ENCODE results near the gene PCDHB9.
"Not testable (repeated sequence)": the region's sequence is repeated elsewhere in the genome, so short reads cannot be mapped to it uniquely, and the experiment has no call there.

PCDHB9 gene

DNA sequence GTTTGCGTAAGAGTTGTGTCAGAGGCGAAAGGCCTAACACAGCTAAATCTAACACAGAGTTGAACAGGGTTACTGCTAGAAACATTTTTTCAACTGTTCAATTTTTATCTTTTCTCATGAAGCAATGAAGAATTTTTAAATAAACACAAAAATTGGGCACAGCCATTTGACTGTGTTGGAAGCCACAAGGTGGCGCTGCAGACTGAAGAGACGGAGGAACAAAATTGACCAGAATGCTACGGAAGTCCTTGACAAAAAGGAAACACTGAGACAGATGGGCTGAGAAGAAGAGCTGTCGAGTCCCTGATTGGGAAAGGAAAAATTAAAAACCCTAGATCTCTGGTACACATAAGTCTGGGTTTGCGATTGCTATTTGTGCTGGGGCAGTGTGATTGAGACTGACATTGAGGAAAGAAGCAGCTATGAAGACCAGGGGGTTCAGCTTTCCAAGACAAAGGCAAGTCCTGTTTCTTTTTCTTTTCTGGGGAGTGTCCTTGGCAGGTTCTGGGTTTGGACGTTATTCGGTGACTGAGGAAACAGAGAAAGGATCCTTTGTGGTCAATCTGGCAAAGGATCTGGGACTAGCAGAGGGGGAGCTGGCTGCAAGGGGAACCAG, at the start of gene PCDHB9:
PCDHB9 (plus strand) TSS at position 265 of the 616 bp plus-strand sequence; CDS start at position 423, 158 bp downstream.
- peak; percentile 44 for DNase-seq

DNA sequence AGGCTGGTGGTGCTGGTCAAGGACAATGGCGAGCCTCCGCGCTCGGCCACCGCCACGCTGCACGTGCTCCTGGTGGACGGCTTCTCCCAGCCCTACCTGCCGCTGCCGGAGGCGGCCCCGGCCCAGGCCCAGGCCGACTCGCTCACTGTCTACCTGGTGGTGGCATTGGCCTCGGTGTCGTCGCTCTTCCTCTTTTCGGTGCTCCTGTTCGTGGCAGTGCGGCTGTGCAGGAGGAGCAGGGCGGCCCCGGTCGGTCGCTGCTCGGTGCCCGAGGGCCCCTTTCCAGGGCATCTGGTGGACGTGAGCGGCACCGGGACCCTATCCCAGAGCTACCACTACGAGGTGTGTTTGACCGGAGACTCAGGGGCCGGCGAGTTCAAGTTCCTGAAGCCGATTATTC, 49.6 kb upstream of the PCDHB9 start:
- not testable (repeated sequence) for DNase-seq

DNA sequence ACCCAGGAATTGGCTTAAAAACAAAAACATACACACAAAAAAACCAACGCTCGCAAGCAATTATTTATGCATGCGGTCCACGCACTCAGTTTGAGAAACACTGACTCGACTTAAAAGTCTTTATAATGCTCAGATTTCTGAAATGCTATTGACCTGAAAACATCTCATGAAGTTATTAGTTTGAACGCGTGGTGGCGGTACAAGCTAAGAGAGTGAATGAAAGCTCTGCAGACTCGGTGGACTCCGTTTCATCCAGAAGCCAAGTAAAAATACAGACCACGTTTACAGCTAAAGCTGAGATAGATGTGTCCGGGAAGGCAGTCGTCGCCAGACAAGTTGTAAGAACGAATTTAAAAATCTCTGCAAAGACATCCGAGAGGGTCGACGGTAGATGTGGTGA, 37.1 kb upstream of the PCDHB9 start, which contains the start of gene PCDHB6:
PCDHB6 (plus strand) TSS at position 246 of the 400 bp plus-strand sequence. CDS start 201 bp downstream, outside the sequence.
- no peak for DNase-seq

DNA sequence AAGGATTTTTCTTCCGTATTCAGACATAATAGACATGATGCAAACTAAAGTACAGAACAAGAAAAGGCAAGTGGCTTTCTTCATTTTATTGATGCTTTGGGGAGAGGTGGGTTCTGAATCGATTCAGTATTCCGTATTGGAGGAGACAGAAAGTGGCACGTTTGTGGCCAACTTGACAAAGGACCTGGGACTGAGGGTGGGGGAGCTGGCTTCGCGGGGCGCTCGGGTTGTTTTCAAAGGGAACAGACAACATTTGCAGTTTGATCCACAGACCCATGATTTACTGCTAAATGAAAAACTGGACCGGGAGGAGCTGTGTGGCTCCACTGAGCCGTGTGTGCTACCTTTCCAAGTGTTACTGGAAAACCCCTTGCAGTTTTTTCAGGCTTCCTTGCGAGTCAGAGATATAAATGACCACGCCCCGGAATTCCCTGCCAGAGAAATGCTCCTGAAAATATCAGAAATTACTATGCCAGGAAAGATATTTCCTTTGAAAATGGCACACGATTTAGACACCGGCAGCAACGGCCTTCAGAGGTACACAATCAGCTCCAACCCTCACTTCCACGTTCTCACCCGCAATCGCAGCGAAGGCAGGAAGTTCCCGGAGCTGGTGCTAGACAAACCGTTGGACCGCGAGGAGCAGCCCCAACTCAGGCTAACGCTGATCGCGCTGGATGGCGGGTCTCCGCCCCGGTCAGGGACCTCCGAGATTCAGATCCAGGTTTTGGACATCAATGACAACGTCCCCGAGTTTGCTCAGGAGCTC, 36.6 kb upstream of the PCDHB9 start:
- no peak for DNase-seq

DNA sequence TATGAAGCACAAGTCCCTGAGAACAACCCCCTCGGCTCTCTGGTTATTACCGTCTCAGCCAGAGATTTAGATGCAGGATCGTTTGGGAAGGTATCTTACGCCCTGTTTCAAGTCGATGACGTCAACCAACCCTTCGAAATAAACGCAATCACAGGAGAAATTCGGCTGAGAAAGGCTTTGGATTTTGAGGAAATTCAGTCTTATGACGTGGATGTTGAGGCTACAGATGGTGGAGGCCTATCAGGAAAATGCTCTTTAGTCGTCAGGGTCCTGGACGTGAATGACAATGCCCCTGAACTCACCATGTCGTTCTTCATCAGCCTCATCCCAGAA, 36.0 kb upstream of the PCDHB9 start:
- no peak for DNase-seq

DNA sequence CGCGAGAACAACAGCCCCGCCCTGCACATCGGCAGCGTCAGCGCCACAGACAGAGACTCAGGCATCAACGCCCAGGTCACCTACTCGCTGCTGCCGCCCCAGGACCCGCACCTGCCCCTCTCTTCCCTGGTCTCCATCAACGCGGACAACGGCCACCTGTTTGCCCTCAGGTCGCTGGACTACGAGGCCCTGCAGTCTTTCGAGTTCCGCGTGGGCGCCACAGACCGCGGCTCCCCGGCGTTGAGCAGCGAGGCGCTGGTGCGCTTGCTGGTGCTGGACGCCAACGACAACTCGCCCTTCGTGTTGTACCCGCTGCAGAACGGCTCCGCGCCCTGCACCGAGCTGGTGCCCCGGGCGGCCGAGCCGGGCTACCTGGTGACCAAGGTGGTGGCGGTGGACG, 35.3 kb upstream of the PCDHB9 start:
- DNase-seq, result not testable (repeated sequence)

DNA sequence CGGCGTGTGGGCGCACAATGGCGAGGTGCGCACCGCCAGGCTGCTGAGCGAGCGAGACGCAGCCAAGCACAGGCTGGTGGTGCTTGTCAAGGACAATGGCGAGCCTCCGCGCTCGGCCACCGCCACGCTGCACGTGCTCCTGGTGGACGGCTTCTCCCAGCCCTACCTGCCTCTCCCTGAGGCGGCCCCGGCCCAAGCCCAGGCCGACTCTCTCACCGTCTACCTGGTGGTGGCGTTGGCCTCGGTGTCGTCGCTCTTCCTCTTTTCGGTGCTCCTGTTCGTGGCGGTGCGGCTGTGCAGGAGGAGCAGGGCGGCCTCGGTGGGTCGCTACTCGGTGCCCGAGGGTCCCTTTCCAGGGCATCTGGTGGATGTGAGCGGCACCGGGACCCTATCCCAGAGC, 34.9 kb upstream of the PCDHB9 start:
- DNase-seq, result not testable (repeated sequence)

DNA sequence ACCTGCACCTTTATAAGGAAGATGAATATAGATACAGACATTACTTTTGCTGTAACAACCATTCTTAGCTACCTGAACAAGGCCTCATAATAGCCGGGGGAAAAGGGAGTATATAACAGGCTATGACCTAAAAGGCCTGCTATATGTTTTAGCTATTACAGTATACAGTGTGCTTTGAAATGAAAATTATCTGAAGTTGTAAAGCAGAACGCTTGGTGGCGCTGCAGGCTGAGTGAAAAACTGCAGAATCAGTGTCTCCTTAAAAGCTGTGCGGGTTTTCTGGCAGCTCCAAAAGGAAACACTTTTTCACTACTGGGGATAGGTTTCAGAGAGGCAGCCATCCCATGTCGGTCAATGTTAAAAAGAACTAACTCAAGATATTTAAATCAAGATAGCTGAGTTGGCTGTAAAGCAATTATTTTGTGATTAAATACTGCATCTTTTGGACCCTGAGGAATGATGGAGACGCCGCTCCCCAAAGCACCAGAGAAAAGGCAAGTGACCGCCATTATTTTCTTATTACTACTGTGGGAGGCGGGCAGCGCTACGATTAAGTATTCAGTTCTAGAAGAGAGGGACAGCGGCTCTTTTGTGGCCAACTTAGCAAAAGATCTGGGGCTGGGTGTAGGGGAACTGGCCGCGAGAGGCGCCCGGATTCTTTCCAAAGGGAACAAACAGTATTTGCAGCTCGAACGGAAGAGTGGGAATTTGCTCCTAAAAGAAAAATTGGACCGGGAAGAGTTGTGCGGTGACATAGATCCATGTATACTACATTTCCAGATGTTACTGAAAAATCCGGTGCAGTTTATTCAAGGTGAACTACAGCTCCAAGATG, 31.2 kb upstream of the PCDHB9 start:
- no peak for DNase-seq

DNA sequence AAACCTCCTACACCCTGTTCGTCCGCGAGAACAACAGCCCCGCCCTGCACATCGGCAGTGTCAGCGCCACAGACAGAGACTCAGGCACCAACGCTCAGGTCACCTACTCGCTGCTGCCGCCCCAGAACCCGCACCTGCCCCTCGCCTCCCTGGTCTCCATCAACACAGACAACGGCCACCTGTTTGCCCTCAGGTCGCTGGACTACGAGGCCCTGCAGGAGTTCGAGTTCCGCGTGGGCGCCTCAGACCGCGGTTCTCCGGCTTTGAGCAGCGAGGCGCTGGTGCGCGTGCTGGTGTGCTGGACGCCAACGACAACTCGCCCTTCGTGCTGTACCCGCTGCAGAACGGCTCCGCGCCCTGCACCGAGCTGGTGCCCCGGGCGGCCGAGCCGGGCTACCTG, 29.6 kb upstream of the PCDHB9 start:
- DNase-seq, result not testable (repeated sequence)

DNA sequence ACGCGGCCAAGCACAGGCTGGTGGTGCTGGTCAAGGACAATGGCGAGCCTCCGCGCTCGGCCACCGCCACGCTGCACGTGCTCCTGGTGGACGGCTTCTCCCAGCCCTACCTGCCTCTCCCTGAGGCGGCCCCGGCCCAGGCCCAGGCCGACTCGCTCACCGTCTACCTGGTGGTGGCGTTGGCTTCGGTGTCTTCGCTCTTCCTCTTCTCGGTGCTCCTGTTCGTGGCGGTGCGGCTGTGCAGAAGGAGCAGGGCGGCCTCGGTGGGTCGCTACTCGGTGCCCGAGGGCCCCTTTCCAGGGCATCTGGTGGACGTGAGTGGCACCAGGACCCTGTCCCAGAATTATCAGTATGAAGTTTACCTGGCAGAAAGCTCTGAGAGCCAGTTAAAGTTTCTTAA, 29.1 kb upstream of the PCDHB9 start:
- not testable (repeated sequence) for DNase-seq

DNA sequence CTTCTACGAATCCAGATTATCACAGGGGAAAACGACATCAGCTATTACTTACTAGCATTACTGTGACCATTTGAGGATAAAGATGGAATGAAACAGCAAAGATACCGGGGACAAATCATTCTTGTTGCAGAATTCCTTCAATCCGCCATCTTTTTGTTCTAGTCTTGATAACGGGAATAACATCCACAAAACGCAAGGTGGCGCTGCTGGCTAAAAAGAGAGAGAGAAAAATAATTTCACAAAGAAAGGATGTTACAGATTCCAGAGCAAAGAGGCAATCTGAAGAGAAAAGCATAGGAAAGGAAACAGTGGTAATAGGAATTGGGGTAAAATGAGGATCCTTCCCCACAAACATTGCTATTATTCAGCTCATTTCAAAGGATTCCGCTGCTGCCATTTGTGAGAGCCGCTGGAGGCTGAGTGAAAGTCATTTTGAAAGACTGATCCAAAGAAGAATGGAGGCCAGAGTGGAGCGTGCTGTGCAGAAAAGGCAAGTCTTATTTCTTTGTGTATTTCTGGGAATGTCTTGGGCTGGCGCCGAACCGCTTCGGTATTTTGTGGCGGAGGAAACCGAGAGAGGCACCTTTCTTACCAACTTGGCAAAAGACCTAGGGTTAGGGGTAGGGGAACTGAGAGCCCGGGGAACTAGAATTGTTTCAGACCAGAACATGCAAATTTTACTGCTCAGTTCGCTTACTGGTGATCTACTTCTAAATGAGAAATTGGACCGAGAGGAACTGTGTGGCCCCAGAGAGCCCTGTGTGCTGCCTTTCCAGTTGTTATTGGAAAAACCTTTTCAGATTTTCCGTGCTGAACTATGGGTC, 14.4 kb upstream of the PCDHB9 start, which contains the start of gene PCDHB7:
PCDHB7 (plus strand) TSS at position 264 of the 824 bp plus-strand sequence; CDS start at position 456, 192 bp downstream.
- peak; percentile 18 for DNase-seq

DNA sequence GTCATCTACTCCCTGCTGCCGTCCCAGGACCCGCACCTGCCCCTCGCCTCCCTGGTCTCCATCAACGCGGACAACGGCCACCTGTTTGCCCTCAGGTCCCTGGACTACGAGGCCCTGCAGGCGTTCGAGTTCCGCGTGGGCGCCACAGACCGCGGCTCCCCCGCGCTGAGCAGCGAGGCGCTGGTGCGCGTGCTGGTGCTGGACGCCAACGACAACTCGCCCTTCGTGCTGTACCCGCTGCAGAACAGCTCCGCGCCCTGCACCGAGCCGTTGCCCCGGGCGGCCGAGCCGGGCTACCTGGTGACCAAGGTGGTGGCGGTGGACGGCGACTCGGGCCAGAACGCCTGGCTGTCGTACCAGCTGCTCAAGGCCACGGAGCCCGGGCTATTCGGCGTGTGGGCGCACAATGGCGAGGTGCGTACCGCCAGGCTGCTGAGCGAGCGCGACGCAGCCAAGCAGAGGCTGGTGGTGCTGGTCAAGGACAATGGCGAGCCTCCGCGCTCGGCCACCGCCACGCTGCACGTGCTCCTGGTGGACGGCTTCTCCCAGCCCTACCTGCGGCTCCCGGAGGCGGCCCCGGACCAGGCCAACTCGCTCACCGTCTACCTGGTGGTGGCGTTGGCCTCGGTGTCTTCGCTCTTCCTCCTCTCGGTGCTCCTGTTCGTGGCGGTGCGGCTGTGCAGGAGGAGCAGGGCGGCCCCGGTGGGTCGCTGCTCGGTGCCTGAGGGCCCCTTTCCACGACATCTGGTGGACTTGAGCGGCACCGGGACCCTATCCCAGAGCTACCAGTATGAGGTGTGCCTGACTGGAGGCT, 12.5 kb upstream of the PCDHB9 start:
- not testable (repeated sequence) for DNase-seq

DNA sequence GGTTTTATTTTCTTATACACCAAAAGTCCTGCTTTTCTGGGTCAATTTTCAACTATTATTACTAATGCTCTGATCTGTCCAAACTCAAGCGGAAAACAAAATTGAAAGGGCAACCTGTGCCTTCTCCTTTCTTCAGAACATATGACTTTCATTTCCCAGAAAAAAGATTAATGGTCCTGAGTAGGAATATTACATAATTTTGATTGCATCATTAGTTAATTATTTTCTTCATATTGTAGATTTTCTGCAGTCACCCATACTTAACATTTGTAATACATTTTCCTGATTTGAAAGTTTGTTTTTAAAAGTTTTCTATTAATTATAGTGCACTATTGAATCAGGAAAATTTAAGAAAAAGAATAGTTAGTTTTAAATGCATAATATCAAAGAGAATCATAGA, 11.0 kb upstream of the PCDHB9 start:
- no peak for DNase-seq

DNA sequence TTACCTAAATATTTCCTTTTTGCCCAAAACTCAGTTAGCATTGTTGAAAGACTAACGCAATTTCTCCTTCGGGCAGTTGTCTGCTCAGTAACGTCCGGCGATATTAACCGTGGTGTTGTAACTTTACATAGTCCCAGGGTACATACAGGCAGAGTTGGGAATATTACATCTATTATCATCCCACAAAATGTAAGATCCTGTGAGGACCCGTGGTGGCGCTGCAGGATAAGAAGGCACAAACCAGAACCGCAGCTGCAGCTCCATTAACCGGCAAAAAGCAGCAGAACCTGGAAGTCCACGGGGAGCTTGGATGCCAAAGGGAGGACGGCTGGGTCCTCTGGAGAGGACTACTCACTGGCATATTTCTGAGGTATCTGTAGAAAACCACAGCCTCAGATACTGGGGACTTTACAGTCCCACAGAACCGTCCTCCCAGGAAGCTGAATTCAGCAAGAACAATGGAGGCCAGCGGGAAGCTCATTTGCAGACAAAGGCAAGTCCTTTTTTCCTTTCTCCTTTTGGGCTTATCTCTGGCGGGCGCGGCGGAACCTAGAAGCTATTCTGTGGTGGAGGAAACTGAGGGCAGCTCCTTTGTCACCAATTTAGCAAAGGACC, 9.3 kb upstream of the PCDHB9 start, which contains the start of gene PCDHB8:
PCDHB8 (plus strand) TSS at position 214 of the 615 bp plus-strand sequence; CDS start at position 459, 245 bp downstream.
- DNase-seq, result not testable (repeated sequence)

DNA sequence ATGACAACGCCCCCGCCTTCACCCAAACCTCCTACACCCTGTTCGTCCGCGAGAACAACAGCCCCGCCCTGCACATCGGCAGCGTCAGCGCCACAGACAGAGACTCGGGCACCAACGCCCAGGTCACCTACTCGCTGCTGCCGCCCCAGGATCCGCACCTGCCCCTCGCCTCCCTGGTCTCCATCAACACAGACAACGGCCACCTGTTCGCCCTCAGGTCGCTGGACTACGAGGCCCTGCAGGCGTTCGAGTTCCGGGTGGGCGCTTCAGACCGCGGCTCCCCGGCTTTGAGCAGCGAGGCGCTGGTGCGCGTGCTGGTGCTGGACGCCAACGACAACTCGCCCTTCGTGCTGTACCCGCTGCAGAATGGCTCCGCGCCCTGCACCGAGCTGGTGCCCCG, 7.6 kb upstream of the PCDHB9 start:
- DNase-seq, result not testable (repeated sequence)

DNA sequence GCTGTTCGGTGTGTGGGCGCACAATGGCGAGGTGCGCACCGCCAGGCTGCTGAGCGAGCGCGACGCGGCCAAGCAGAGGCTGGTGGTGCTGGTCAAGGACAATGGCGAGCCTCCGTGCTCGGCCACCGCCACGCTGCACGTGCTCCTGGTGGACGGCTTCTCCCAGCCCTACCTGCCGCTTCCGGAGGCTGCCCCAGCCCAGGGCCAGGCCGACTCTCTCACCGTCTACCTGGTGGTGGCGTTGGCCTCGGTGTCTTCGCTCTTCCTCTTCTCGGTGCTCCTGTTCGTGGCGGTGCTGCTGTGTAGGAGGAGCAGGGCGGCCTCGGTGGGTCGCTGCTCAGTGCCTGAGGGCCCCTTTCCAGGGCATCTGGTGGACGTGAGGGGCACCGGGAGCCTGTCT, 7.1 kb upstream of the PCDHB9 start:
- not testable (repeated sequence) for DNase-seq

DNA sequence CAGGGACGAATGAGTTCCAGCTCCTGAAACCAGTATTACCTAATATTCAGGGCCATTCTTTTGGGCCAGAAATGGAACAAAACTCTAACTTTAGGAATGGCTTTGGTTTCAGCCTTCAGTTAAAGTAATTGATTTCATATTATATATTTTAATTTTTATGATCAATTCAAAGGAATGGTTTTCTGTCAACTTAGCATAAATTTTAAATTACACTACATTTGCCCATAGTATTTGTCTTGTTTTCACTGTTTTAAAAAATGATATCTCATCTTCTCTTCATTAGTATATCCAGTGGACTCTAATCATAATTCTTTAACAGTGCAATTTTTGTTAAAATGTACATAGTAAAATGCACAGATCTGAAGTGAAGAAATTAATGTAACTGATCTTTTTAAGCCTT, 6.6 kb upstream of the PCDHB9 start:
- no peak for DNase-seq

DNA sequence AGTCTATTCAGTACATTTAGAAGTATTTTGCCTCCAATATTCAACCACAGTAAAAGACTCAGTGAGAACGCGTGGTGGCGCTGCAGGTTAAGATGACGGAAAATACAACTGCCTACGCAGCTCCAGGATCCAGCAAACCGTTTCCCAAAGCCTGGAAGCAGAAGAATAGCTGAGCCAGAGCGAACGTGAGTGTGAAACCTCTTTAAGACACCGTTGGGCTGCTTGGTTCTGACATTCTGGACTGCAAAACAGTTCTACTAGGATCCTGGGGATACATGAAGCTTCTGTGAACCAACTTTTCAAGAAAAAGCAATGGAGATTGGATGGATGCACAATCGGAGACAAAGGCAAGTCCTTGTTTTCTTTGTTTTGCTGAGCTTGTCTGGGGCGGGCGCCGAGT, 4.7 kb upstream of the PCDHB9 start, which contains the start of gene PCDHB16:
PCDHB16 (plus strand) TSS at position 140 of the 400 bp plus-strand sequence; CDS start at position 313, 173 bp downstream.
- no peak for DNase-seq

DNA sequence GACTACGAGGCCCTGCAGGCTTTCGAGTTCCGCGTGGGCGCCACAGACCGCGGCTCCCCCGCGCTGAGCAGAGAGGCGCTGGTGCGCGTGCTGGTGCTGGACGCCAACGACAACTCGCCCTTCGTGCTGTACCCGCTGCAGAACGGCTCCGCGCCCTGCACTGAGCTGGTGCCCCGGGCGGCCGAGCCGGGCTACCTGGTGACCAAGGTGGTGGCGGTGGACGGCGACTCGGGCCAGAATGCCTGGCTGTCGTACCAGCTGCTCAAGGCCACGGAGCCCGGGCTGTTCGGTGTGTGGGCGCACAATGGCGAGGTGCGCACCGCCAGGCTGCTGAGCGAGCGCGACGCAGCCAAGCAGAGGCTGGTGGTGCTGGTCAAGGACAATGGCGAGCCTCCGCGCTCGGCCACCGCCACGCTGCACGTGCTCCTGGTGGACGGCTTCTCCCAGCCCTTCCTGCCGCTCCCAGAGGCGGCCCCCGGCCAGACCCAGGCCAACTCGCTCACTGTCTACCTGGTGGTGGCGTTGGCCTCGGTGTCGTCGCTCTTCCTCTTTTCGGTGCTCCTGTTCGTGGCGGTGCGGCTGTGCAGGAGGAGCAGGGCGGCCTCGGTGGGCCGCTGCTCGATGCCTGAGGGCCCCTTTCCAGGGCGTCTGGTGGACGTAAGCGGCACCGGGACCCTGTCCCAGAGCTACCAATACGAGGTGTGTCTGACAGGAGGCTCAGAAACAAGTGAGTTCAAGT, 2.7 kb upstream of the PCDHB9 start:
- DNase-seq, result not testable (repeated sequence)

DNA sequence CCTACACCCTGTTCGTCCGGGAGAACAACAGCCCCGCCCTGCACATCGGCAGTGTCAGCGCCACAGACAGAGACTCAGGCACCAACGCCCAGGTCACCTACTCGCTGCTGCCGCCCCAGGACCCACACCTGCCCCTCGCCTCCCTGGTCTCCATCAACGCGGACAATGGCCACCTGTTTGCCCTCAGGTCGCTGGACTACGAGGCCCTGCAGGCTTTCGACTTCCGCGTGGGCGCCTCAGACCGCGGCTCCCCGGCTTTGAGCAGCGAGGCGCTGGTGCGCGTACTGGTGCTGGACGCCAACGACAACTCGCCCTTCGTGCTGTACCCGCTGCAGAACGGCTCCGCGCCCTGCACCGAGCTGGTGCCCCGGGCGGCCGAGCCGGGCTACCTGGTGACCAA, 1.7 kb downstream of the PCDHB9 start:
- not testable (repeated sequence) for DNase-seq

Data from CD4-positive, alpha-beta T cell treated with Interleukin-10 for 1 hour (primary cell).